Large intestine (tissue), 3 donors: ENCODE data around the gene FAM13C. TPM values are rescaled to one million over a fixed set of nuclear protein-coding genes. Genes with fewer than 3 reads are reported as not detected.

Experiments used
- DNase-seq, 2 donors: peaks; one replicate each; pipeline versions ENCODE4 v3.0.0 to v3.0.0-alpha.2; 2013
- H3K27ac ChIP-seq: one replicate; pipeline ENCODE4 v1.5.1; 2013; ENCODE audit warnings: low read length
- H3K27me3 ChIP-seq: 2 replicates; pipeline ENCODE4 v1.6.1; 2013; ENCODE audit warnings: low read length; ENCODE audit not compliant: control insufficient read depth, insufficient read depth
- H3K36me3 ChIP-seq: 2 replicates; pipeline ENCODE4 v1.6.1; 2013; ENCODE audit warnings: low read length; ENCODE audit not compliant: control insufficient read depth, insufficient read depth
- H3K4me1 ChIP-seq: one replicate; pipeline ENCODE4 v1.6.1; 2013; ENCODE audit warnings: low read length; ENCODE audit not compliant: control insufficient read depth, insufficient read depth
- H3K4me3 ChIP-seq: one replicate; pipeline ENCODE4 v1.5.1; 2013; ENCODE audit warnings: low read length
- H3K9me3 ChIP-seq: one replicate; pipeline ENCODE4 v1.6.1; 2013; ENCODE audit warnings: mild to moderate bottlenecking, low read depth, low read length, moderate library complexity; ENCODE audit not compliant: control insufficient read depth
- WGBS: methylation state at CpG from one replicate; pipeline ENCODE4 v1.1.5; 2013; ENCODE audit warnings: low lambda C conversion rate; ENCODE audit not compliant: insufficient coverage; 5-methylcytosine and 5-hydroxymethylcytosine counted together
- polyA plus RNA-seq: library from polyadenylated mRNA; unstranded; fragments of 120-200 nt; gene quantifications from one replicate; pipeline ENCODE4 v1.2.1, GENCODE V29; 2013

FAM13C gene
- polyA plus RNA-seq, 1 donor: 5.7 TPM

GRCh38 chr10:59283456-59284091, 78.8 kb downstream of the FAM13C start:
- no CpG with 5 or more reads among the region's 9 CpGs for WGBS
- H3K9me3 ChIP-seq: no peaks in the 10 kb centered on the region
- no peak overlapping the region for H3K27ac ChIP-seq
- no peaks in the 10 kb centered on the region for H3K4me1 ChIP-seq
- H3K36me3 ChIP-seq: no peaks in the 10 kb centered on the region
- H3K27me3 ChIP-seq: no peaks in the 10 kb centered on the region
- no peak for DNase-seq
- no peak overlapping the region for H3K4me3 ChIP-seq

DNA sequence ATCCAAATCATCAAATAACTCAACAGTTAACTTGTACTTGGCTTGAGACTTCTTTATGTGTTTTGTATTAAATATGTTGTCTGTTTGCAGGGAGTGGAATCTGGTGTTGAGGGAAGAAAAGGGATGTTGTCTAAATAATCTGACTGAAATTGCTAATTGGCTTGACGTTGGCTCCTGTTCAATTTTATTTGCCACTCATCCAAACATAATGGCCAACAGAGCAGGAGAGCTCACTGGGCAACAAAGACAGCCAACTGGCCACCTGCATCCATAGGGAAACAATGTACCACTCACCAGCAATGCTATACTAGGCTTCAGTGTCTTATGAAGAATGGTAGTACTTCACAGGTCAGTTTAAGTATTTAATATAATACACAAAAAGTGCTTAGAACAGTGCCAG, 80.5 kb downstream of the FAM13C start:
- no peak overlapping the region for H3K4me3 ChIP-seq
- no peaks in the 10 kb centered on the region for H3K27me3 ChIP-seq
- no CpG with 5 or more reads among the region's 1 CpG for WGBS
- H3K4me1 ChIP-seq: no peaks in the 10 kb centered on the region
- no peaks in the 10 kb centered on the region for H3K36me3 ChIP-seq
- no peaks in the 10 kb centered on the region for H3K9me3 ChIP-seq
- no peak for DNase-seq
- H3K27ac ChIP-seq: no peak overlapping the region

GRCh38 chr10:59279991-59280505, 82.3 kb downstream of the FAM13C start:
- Histone ChIP-seq H3K4me1 (no peaks in the 10 kb centered on the region), H3K36me3 (no peaks in the 10 kb centered on the region), H3K4me3 (no peak overlapping the region), H3K9me3 (no peaks in the 10 kb centered on the region), H3K27me3 (no peaks in the 10 kb centered on the region), H3K27ac (no peak overlapping the region)
- WGBS: no CpG with 5 or more reads among the region's 1 CpG
- no peak for DNase-seq

- WGBS: no CpG with 5 or more reads among the region's 1 CpG
- H3K27ac ChIP-seq: no peak overlapping the region
- no peaks in the 10 kb centered on the region for H3K36me3 ChIP-seq
- no peak overlapping the region for H3K4me3 ChIP-seq
- no peaks in the 10 kb centered on the region for H3K9me3 ChIP-seq
- H3K4me1 ChIP-seq: no peaks in the 10 kb centered on the region
- no peak for DNase-seq
- H3K27me3 ChIP-seq: no peaks in the 10 kb centered on the region
These were observed 82.9 kb downstream of the FAM13C start for GRCh38 chr10:59279476-59279875.

- Histone ChIP-seq H3K4me1 (no peaks in the 10 kb centered on the region), H3K36me3 (no peaks in the 10 kb centered on the region), H3K9me3 (no peaks in the 10 kb centered on the region), H3K27ac (no peak overlapping the region), H3K4me3 (no peak overlapping the region), H3K27me3 (no peaks in the 10 kb centered on the region)
- no peak for DNase-seq
These were observed 85.4 kb downstream of the FAM13C start for GRCh38 chr10:59276919-59277318.

DNA sequence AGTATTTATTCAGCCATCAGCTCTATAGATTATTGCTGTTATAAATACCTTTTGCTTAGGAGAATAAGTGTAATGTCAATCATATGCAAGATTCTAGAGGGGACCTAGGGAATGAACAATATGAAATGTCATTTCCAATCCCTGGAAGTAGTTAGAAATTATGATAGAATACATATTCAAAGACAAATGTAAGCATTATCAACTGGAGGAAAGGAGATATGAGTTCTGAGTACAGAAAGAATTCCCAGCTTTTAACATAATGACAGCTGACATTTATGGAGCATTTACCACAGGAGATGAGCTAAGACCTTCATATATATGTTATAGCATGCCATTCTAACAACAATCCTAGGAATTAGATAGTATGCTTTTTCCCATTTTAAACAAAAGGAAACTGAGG, 86.2 kb downstream of the FAM13C start:
- Histone ChIP-seq H3K4me3 (no peak overlapping the region), H3K36me3 (no peaks in the 10 kb centered on the region), H3K27ac (no peak overlapping the region), H3K9me3 (no peaks in the 10 kb centered on the region), H3K4me1 (no peaks in the 10 kb centered on the region), H3K27me3 (no peaks in the 10 kb centered on the region)
- no peak for DNase-seq

DNA sequence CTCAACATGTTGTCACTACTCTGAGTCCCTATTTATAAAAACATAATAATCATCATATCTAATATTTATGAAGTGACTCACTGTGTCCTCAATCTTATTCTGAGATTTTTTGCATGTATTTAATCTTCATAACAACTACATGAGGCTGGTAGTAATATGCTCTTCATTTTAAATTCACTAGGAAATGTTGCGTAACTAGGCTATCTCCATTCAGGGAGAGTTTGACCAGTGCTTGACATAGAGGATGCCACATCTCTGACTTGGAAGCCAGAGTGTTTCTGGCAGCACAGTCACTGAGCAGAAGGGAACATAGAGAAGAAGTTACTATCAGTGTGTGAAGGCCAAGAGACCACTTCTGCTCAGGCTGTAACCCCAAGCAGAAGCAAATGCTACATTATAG, 88.9 kb downstream of the FAM13C start:
- Histone ChIP-seq H3K4me3 (no peak overlapping the region), H3K27ac (no peak overlapping the region), H3K9me3 (no peaks in the 10 kb centered on the region), H3K27me3 (no peaks in the 10 kb centered on the region), H3K4me1 (no peaks in the 10 kb centered on the region), H3K36me3 (no peaks in the 10 kb centered on the region)
- DNase-seq: no peak
- no CpG with 5 or more reads among the region's 1 CpG for WGBS

GRCh38 chr10:59272061-59272460, 90.3 kb downstream of the FAM13C start:
- DNase-seq: no peak
- no peaks in the 10 kb centered on the region for H3K27me3 ChIP-seq
- H3K9me3 ChIP-seq: no peaks in the 10 kb centered on the region
- H3K4me1 ChIP-seq: no peaks in the 10 kb centered on the region
- no peak overlapping the region for H3K4me3 ChIP-seq
- H3K36me3 ChIP-seq: no peaks in the 10 kb centered on the region
- no peak overlapping the region for H3K27ac ChIP-seq

DNA sequence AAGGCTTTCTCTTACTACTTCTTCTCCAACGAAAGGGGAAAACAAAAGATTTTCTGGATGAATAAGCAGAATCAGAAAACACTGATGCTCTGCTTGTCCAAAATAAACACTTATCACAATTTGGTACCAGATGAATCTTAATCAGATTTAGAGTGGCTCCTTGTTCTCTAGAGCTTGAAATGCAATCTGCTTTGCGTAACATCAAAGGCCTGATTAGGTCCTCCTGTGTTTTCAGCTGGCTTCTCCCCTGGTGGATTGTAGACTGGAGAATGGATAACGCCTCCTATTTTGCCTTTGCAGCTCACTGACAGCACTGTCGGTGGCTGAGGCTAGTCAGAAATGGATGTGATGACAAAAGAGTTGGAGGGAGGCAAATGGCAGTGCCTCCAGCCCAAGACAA, 91.2 kb downstream of the FAM13C start:
- 48% methylated on average over 2 of the region's 4 CpGs for WGBS
- Histone ChIP-seq H3K36me3 (no peaks in the 10 kb centered on the region), H3K9me3 (no peaks in the 10 kb centered on the region)

GRCh38 chr10:59270492-59270891, 91.9 kb downstream of the FAM13C start:
- H3K36me3 ChIP-seq: no peaks in the 10 kb centered on the region
- no peak overlapping the region for H3K4me3 ChIP-seq
- H3K9me3 ChIP-seq: no peaks in the 10 kb centered on the region
- H3K27me3 ChIP-seq: no peaks in the 10 kb centered on the region
- no peak for DNase-seq
- H3K4me1 ChIP-seq: no peaks in the 10 kb centered on the region
- no peak overlapping the region for H3K27ac ChIP-seq
- WGBS: 90% methylated on average over 2 of the region's 3 CpGs

More for the DNA sequence above, 91.2 kb downstream of the FAM13C start:
- no peak overlapping the region for H3K27ac ChIP-seq
- no peaks in the 10 kb centered on the region for H3K4me1 ChIP-seq
- no peak overlapping the region for H3K4me3 ChIP-seq
- H3K27me3 ChIP-seq: no peaks in the 10 kb centered on the region
- DNase-seq: no peak

- H3K4me1 ChIP-seq: no peaks in the 10 kb centered on the region
- H3K27ac ChIP-seq: no peak overlapping the region
- no peaks in the 10 kb centered on the region for H3K9me3 ChIP-seq
- H3K4me3 ChIP-seq: no peak overlapping the region
- no CpG with 5 or more reads among the region's 6 CpGs for WGBS
- no peak for DNase-seq
- no peaks in the 10 kb centered on the region for H3K36me3 ChIP-seq
- H3K27me3 ChIP-seq: no peaks in the 10 kb centered on the region
These were observed 92.7 kb downstream of the FAM13C start for GRCh38 chr10:59269651-59270050.
